ENCODE data around the gene RIOK1.

DNA sequence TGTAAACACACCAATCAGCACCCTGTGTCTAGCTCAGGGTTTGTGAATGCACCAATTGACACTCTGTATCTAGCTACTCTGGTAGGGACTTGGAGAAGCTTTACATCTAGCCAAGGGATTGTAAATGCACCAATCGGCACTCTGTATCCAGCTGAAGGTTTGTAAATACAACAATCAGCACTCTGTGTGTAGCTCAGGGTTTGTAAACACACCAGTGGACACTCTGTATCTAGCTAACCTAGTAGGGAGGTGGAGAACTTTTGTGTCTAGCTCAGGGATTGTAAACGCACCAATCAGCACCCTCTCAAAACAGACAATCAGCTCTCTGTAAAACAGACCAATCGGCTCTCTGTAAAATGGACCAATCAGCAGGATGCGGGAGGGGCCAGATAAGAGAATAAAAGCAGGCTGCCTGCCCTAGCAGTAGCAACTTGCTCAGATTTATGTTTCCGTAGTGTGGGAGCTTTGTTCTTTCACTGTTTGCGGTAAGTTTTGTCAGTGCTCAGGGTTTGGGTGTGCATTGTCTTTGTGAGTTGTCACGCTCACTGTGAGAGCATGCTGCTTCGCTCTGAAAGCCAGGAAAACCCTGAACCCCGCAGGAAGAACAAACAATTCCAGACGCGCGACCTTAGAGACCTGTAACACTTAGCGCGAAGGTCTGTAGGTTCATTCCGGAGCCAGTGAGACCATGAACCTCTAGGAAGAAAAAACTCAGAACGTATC, 37.0 kb downstream of the RIOK1 start:
- TF ChIP-seq POLR2AphosphoS5 (IDR thresholded peaks at IDR 0.05; ENCODE audit: low read depth, low read length): no peak
- no peak for TF ChIP-seq SIN3A (IDR thresholded peaks at IDR 0.05; ENCODE audit: borderline replicate concordance, insufficient read depth, low read length)
- no peak for TF ChIP-seq TAF1 (IDR thresholded peaks at IDR 0.05; ENCODE audit: borderline replicate concordance, insufficient read depth, low read length)
- TF ChIP-seq FOXP2 (optimal IDR thresholded peaks at IDR 0.05; ENCODE audit: borderline replicate concordance, extremely low read depth, extremely low read length, insufficient read depth): no peak
